Keratinocyte (primary cell): ENCODE data around the gene SESTD1. TPM values are rescaled to one million over a fixed set of nuclear protein-coding genes. Genes with fewer than 3 reads are reported as not detected.

Experiments used
- DNase-seq: peaks from one replicate; pipeline ENCODE4 v3.0.0-alpha.2; 2011; ENCODE audit warnings: low read depth, missing footprints, low spot score
- FAIRE-seq: peaks from 2 replicates; lab custom pipeline; 2011; peaks lifted over from hg19 to GRCh38; lab: Jason Lieb, UNC
- H2AFZ ChIP-seq: 2 replicates; pipeline ENCODE4 v1.6.0; 2012; ENCODE audit warnings: low read length, control low read depth, inconsistent platforms; ENCODE audit not compliant: control insufficient read depth
- H3K27ac ChIP-seq: 2 replicates; pipeline ENCODE4 v1.5.1; 2011; ENCODE audit warnings: low read length; ENCODE audit not compliant: control insufficient read depth, insufficient read depth
- H3K27me3 ChIP-seq: 3 replicates; pipeline ENCODE4 v1.6.0; 2011; ENCODE audit warnings: low read length; ENCODE audit not compliant: control insufficient read depth, insufficient read depth; ENCODE audit errors: extremely low read depth
- H3K36me3 ChIP-seq, 2 experiments: 2 replicates in 1 of 2; 3 replicates in 1 of 2; pipeline ENCODE4 v1.5.1; 2011; ENCODE audit warnings: low read length in 2 of 2, mild to moderate bottlenecking in 1 of 2; ENCODE audit not compliant: control insufficient read depth in 2 of 2, insufficient read depth in 2 of 2; ENCODE audit errors: extremely low read depth in 1 of 2
- H3K4me1 ChIP-seq: 3 replicates; pipeline ENCODE4 v1.5.1; 2011; ENCODE audit warnings: low read length; ENCODE audit not compliant: control insufficient read depth, insufficient read depth; ENCODE audit errors: extremely low read depth
- H3K4me2 ChIP-seq: 3 replicates; pipeline ENCODE4 v1.6.0; 2011; ENCODE audit warnings: low read depth, low read length; ENCODE audit not compliant: control insufficient read depth, insufficient read depth; ENCODE audit errors: extremely low read depth
- H3K4me3 ChIP-seq, 3 experiments: fragments of 200-600 bp in 1 of 3; sonication (generic) in 1 of 3; 2 replicates in 2 of 3; 3 replicates in 1 of 3; pipeline ENCODE4 v1.5.1; 2011 to 2016; ENCODE audit warnings: low read length in 3 of 3, mild to moderate bottlenecking in 3 of 3, control low read depth in 2 of 3, inconsistent platforms in 1 of 3, low read depth in 1 of 3, mixed read lengths in 1 of 3, mixed run types in 1 of 3, moderate library complexity in 1 of 3; ENCODE audit not compliant: control insufficient read depth in 2 of 3, insufficient read depth in 2 of 3; ENCODE audit errors: extremely low read depth in 1 of 3
- H3K79me2 ChIP-seq: 2 replicates; pipeline ENCODE4 v1.6.0; 2012; ENCODE audit warnings: low read length; ENCODE audit not compliant: control insufficient read depth, insufficient read depth
- H3K9ac ChIP-seq: 3 replicates; pipeline ENCODE4 v1.6.0; 2011; ENCODE audit warnings: low read length; ENCODE audit not compliant: control insufficient read depth, insufficient read depth; ENCODE audit errors: extremely low read depth
- H3K9me1 ChIP-seq: 3 replicates; pipeline ENCODE4 v1.6.0; 2011; ENCODE audit warnings: low read length; ENCODE audit not compliant: control insufficient read depth, insufficient read depth; ENCODE audit errors: extremely low read depth
- H3K9me3 ChIP-seq: 2 replicates; pipeline ENCODE4 v1.5.1; 2012; ENCODE audit warnings: low read depth, low read length; ENCODE audit not compliant: control insufficient read depth
- H4K20me1 ChIP-seq: 3 replicates; pipeline ENCODE4 v1.6.0; 2011; ENCODE audit warnings: low read length; ENCODE audit not compliant: control insufficient read depth, insufficient read depth; ENCODE audit errors: extremely low read depth
- CTCF ChIP-seq, 3 experiments: IDR thresholded peaks in 1 of 3; conservative IDR thresholded peaks in 1 of 3; optimal IDR thresholded peaks in 1 of 3; 2 replicates in 2 of 3; 3 replicates in 1 of 3; pipeline versions ENCODE3 to v1.5.1; 2011; ENCODE audit warnings: low read length in 3 of 3, mild to moderate bottlenecking in 3 of 3, moderate library complexity in 2 of 3, control low read depth in 1 of 3, inconsistent platforms in 1 of 3; ENCODE audit not compliant: insufficient read depth in 2 of 3; ENCODE audit errors: extremely low read depth in 1 of 3
- EZH2 ChIP-seq: IDR thresholded peaks from one replicate; pipeline ENCODE4 v1.6.1; 2012; ENCODE audit warnings: inconsistent platforms, mild to moderate bottlenecking, low read length, moderate library complexity
- dilution Hi-C: fragments of 300-500 bp; cut with MboI; formaldehyde crosslinking; loops from one replicate; pipeline ENCODE4 v1.7.0; 2020; ENCODE audit warnings: low sequenced_read_pairs; ENCODE audit not compliant: extremely low pct_ligation_motif_present
- polyA plus RNA-seq, 5 experiments: library from polyadenylated mRNA; depleted of rRNA in 3 of 5; stranded (reverse) in 3 of 5; stranded (forward) in 1 of 5; unstranded in 1 of 5; fragments of >200 nt; gene quantifications; 1 replicate in 1 of 5; 2 replicates in 3 of 5; 3 replicates in 1 of 5; pipeline versions ENCODE4 v1.2.1 to v1.2.3, GENCODE V29; 2011 to 2012; ENCODE audit warnings: missing spikeins in 2 of 5, low read depth in 1 of 5, low replicate concordance in 1 of 5

The SESTD1 gene
- polyA plus RNA-seq, 1 donor (not counting 4 experiments of a cell fraction or from before 2014, with no cell fraction given), result 22.3 TPM

DNA sequence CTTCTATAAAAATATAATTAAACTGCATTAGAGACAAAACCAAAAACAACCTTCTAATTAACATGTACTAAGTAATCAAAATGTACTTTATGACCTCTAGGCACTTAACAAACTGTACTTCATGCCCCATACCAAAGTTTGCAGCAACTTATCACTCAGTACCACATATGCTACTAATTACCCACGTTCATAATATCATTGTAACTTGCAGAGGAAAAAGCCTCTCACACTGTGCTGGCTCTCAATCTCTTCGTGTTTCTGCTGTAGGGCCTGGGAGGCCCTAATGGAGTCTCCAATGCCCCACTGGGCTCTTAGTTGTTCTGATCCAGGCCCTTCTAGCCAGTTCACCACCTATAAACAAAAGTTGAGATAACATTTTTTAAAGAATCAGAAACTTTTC lies 132.6 kb downstream of the SESTD1 start:
- H3K27ac ChIP-seq, result no peak overlapping the region
- no peak for FAIRE-seq

DNA sequence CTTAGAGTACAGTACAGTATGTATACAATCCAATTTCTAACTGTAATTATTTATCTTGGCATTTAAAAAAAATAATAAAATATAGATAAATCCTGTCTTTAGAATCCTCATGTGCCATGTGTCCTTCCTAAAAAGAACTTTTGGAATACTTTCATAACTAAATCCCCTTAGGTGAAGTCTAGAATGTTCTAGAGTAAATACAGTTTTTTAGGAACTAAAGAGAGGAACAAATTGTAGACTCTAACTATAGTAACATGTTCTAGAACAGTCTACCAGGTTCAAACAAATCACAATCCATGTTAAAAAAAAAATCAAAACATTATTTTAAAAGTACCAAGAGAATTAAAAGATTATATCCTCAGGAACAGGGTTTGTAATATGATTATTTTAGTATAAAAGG lies 134.1 kb downstream of the SESTD1 start:
- dilution Hi-C loops, result no loop called here

More for the DNA sequence above, 132.6 kb downstream of the SESTD1 start:
- no peak for TF ChIP-seq CTCF (optimal IDR thresholded peaks at IDR 0.05 in 1 of 3, IDR thresholded peaks at IDR 0.05 in 1 of 3, conservative IDR thresholded peaks at IDR 0.05 in 1 of 3; ENCODE audit: extremely low read depth in 1 of 3, insufficient read depth in 2 of 3, low read length in 3 of 3)
- no peak for TF ChIP-seq EZH2
- no peak for DNase-seq
- Histone ChIP-seq H3K36me3 (no peaks in the 10 kb centered on the region), H3K9me1 (no peaks in the 10 kb centered on the region), H3K9me3 (no peaks in the 10 kb centered on the region), H3K27me3 (no peaks in the 10 kb centered on the region), H3K4me3 (no peak overlapping the region), H3K9ac (no peak overlapping the region), H3K79me2 (no peaks in the 10 kb centered on the region), H3K4me1 (peaks cover 1% of the 10 kb centered on the region), H4K20me1 (no peaks in the 10 kb centered on the region), H3K4me2 (no peak overlapping the region), H2AFZ (no peak overlapping the region)
- dilution Hi-C loops, result no loop called here

More for the DNA sequence above, 134.1 kb downstream of the SESTD1 start:
- no peak overlapping the region for H3K4me2 ChIP-seq
- no peaks in the 10 kb centered on the region for H3K9me3 ChIP-seq
- H3K4me1 ChIP-seq, result no peaks in the 10 kb centered on the region
- FAIRE-seq (no peak), DNase-seq (no peak)
- H3K9me1 ChIP-seq, result no peaks in the 10 kb centered on the region
- H2AFZ ChIP-seq, result no peak overlapping the region
- no peak overlapping the region for H3K9ac ChIP-seq
- H3K4me3 ChIP-seq, result no peak overlapping the region
- H3K27ac ChIP-seq, result no peak overlapping the region
- H3K27me3 ChIP-seq, result no peaks in the 10 kb centered on the region
- no peaks in the 10 kb centered on the region for H3K79me2 ChIP-seq
- H3K36me3 ChIP-seq, result no peaks in the 10 kb centered on the region
- H4K20me1 ChIP-seq, result no peaks in the 10 kb centered on the region
- TF ChIP-seq EZH2, result no peak
